Panc1 (cell line): ENCODE data around the gene FGD4. TPM values are rescaled to one million over a fixed set of nuclear protein-coding genes. Genes with fewer than 3 reads are reported as not detected.

Source experiments
- ATAC-seq: fragments of 200-7000 bp; cut with Tn5 transposase; 2 replicates; pipeline ENCODE4 v1.9.1; 2020; ENCODE audit warnings: mild to moderate bottlenecking, moderate library complexity
- BruUV-seq: library from RNA; stranded (reverse); fragments of 400-500 nt; replicated peaks from 2 replicates; lab custom pipeline; 2021; lab: Mats Ljungman, UMichigan
- CTCF ChIA-PET: fragments of 300-600 bp; sonication (Branson Sonifier 250); formaldehyde crosslinking; loops from one replicate; lab custom pipeline; 2022; ENCODE audit warnings: antibody characterized with exemption; lab: Charles Lee
- POLR2A ChIA-PET: fragments of 300-600 bp; sonication (Branson Sonifier 250); formaldehyde crosslinking; loops from one replicate; lab custom pipeline; 2022; ENCODE audit warnings: antibody characterized with exemption; lab: Charles Lee
- DNase-seq: peaks from one replicate; pipeline ENCODE4 v3.0.0-alpha.2; 2010; ENCODE audit warnings: low read depth, low spot score
- H3K27ac ChIP-seq: 2 replicates; pipeline ENCODE4 v1.5.1; 2011; ENCODE audit warnings: mild to moderate bottlenecking, low read length, inconsistent platforms
- H3K27me3 ChIP-seq: fragments of 200-500 bp; sonication (Bioruptor generic); 2 replicates; pipeline ENCODE4 v1.6.0; 2014; ENCODE audit warnings: low read length, inconsistent platforms; ENCODE audit not compliant: control insufficient read depth, insufficient read depth
- H3K36me3 ChIP-seq: fragments of 200-500 bp; sonication (Bioruptor generic); 2 replicates; pipeline ENCODE4 v1.5.1; 2014; ENCODE audit warnings: inconsistent platforms, mild to moderate bottlenecking, low read length, moderate library complexity; ENCODE audit not compliant: control insufficient read depth, insufficient read depth
- H3K4me1 ChIP-seq: 2 replicates; pipeline ENCODE4 v1.5.1; 2011; ENCODE audit warnings: inconsistent platforms, mild to moderate bottlenecking, low read length, moderate library complexity; ENCODE audit not compliant: control insufficient read depth, insufficient read depth
- H3K4me3 ChIP-seq, 2 experiments: 2 replicates each; pipeline ENCODE4 v1.5.1; 2011 to 2012; ENCODE audit warnings: low read depth in 2 of 2, low read length in 2 of 2, mild to moderate bottlenecking in 2 of 2, inconsistent platforms in 1 of 2, moderate library complexity in 1 of 2
- H3K9me3 ChIP-seq: fragments of 200-500 bp; sonication (Bioruptor generic); 2 replicates; pipeline ENCODE4 v1.5.1; 2014; ENCODE audit warnings: low read depth, mild to moderate bottlenecking, inconsistent platforms, low read length, moderate library complexity; ENCODE audit not compliant: control insufficient read depth, insufficient read depth
- CTCF ChIP-seq: fragments of 450-650 bp; IDR thresholded peaks from 2 replicates; pipeline ENCODE4 v1.5.1; 2017; ENCODE audit warnings: mild to moderate bottlenecking
- POLR2AphosphoS5 ChIP-seq: IDR thresholded peaks from 2 replicates; pipeline ENCODE4 v1.6.1; 2012; ENCODE audit warnings: mild to moderate bottlenecking, low read depth, low read length, moderate library complexity
- REST ChIP-seq, 2 experiments: IDR thresholded peaks; 2 replicates each; pipeline ENCODE4 v1.6.1; 2011 to 2012; ENCODE audit warnings: low read depth in 2 of 2, control low read depth in 1 of 2, low read length in 1 of 2, mild to moderate bottlenecking in 1 of 2, moderate library complexity in 1 of 2; ENCODE audit not compliant: insufficient read depth in 1 of 2
- SIN3A ChIP-seq: IDR thresholded peaks from 2 replicates; pipeline ENCODE4 v1.6.1; 2012; ENCODE audit warnings: low read depth, mild to moderate bottlenecking, low read length, moderate library complexity, borderline replicate concordance; ENCODE audit not compliant: insufficient read depth
- TCF7L2 ChIP-seq: IDR thresholded peaks from 2 replicates; pipeline ENCODE4 v1.6.1; 2011; ENCODE audit warnings: mild to moderate bottlenecking, low read depth, low read length, inconsistent platforms
- in situ Hi-C: cut with HindIII; loops from 2 replicates; pipeline ENCODE4 v1.10.0; 2016; ENCODE audit warnings: low sequenced_read_pairs, low pct_unique_long_range_greater_than_20kb
- intact Hi-C: fragments of 100-400 bp; cut with micrococcal nuclease; formaldehyde crosslinking; loops from one replicate; pipeline ENCODE4 v1.10.0; 2022; ENCODE audit not compliant: unreplicated experiment
- total RNA-seq: library from RNA; stranded (reverse); gene quantifications from one replicate; pipeline ENCODE4 v1.2.1, GENCODE V29; 2021; ENCODE audit not compliant: unreplicated experiment

The FGD4 gene
- total RNA-seq, 1 experiment from 2014 or later, result 5.0 TPM

- no peaks in the 10 kb centered on the region for H3K27me3 ChIP-seq
- ChIA-PET POLR2A (no interaction called here), CTCF (no interaction called here)
- no peak for DNase-seq
- no peaks in the 10 kb centered on the region for H3K4me1 ChIP-seq
- in situ Hi-C loops, result no loop called here
- H3K9me3 ChIP-seq, result no peaks in the 10 kb centered on the region
- no peak overlapping the region for H3K4me3 ChIP-seq
- BruUV-seq, result no TSS peak
- no peak overlapping the region for H3K27ac ChIP-seq
- H3K36me3 ChIP-seq, result no peaks in the 10 kb centered on the region
- no peak for ATAC-seq
- TF ChIP-seq TCF7L2 (no peak), SIN3A (no peak), POLR2AphosphoS5 (no peak), CTCF (no peak), REST (IDR thresholded peaks at IDR 0.05; ENCODE audit: insufficient read depth in 1 of 2, low read depth in 2 of 2, low read length in 1 of 2) (no peak)
- intact Hi-C loops, result no loop called here
These were observed 189.2 kb downstream of the FGD4 start for GRCh38 chr12:32588604-32589003.

- in situ Hi-C loops (no loop called here), intact Hi-C loops (no loop called here)
- H3K9me3 ChIP-seq, result no peaks in the 10 kb centered on the region
- ChIA-PET POLR2A (no interaction called here), CTCF (no interaction called here)
- ATAC-seq (no peak), DNase-seq (no peak)
- no peak for TF ChIP-seq TCF7L2
- no peak for TF ChIP-seq CTCF
- TF ChIP-seq REST (IDR thresholded peaks at IDR 0.05; ENCODE audit: insufficient read depth in 1 of 2, low read depth in 2 of 2, low read length in 1 of 2), result no peak
- no peak for TF ChIP-seq SIN3A
- TF ChIP-seq POLR2AphosphoS5, result no peak
- no peaks in the 10 kb centered on the region for H3K27me3 ChIP-seq
- no peak overlapping the region for H3K27ac ChIP-seq
- no peaks in the 10 kb centered on the region for H3K36me3 ChIP-seq
- no TSS peak for BruUV-seq
- H3K4me3 ChIP-seq, result no peak overlapping the region
- no peaks in the 10 kb centered on the region for H3K4me1 ChIP-seq
These were observed 190.0 kb downstream of the FGD4 start for GRCh38 chr12:32589165-32589865.
